Measurements from ENCODE around the gene ERBB4. TPM values are rescaled to one million over a fixed set of nuclear protein-coding genes. Genes with fewer than 3 reads are reported as not detected.

The ERBB4 gene
- total and polyA plus RNA-seq, 10 of the 15 experiments (the other 5 are each of a cell fraction or from before 2014, with no cell fraction given) = under 0.01 to 0.23 (median 0.01) TPM; not detected in 4

DNA sequence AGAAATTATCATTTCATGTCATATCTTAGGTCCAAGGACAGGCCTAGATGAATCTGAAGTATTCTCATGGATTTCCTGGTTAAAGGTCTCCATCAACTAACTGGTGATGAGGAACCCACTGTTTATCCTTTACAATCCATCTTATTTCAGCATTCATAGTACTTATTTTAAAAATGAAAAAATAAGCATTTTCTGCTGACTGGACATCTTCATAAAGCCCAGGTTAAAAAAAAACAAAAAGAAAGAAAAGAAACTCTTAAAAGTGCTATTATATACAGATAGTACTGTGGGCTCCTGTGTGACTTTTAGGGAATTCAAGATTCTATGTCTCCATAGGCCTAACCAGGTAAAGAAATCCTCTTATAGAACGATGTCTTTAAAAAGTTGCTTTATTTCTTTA is 7.1 kb downstream of the ERBB4 start:
- no peak for FAIRE-seq
- H4K20me1 ChIP-seq (ENCODE audit: control insufficient read depth, insufficient read depth) = no peaks in the 10 kb centered on the region
- no peaks in the 10 kb centered on the region for H3K79me2 ChIP-seq (ENCODE audit: control insufficient read depth, insufficient read depth, low read length)
- no peak for TF ChIP-seq POLR2A (IDR thresholded peaks at IDR 0.05; ENCODE audit: low read depth, low read length)
- TF ChIP-seq, protein P1, sequence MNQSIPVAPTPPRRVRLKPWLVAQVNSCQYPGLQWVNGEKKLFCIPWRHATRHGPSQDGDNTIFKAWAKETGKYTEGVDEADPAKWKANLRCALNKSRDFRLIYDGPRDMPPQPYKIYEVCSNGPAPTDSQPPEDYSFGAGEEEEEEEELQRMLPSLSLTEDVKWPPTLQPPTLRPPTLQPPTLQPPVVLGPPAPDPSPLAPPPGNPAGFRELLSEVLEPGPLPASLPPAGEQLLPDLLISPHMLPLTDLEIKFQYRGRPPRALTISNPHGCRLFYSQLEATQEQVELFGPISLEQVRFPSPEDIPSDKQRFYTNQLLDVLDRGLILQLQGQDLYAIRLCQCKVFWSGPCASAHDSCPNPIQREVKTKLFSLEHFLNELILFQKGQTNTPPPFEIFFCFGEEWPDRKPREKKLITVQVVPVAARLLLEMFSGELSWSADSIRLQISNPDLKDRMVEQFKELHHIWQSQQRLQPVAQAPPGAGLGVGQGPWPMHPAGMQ (IDR thresholded peaks at IDR 0.05; ENCODE audit: borderline replicate concordance) = no peak
- TF ChIP-seq, protein P2, sequence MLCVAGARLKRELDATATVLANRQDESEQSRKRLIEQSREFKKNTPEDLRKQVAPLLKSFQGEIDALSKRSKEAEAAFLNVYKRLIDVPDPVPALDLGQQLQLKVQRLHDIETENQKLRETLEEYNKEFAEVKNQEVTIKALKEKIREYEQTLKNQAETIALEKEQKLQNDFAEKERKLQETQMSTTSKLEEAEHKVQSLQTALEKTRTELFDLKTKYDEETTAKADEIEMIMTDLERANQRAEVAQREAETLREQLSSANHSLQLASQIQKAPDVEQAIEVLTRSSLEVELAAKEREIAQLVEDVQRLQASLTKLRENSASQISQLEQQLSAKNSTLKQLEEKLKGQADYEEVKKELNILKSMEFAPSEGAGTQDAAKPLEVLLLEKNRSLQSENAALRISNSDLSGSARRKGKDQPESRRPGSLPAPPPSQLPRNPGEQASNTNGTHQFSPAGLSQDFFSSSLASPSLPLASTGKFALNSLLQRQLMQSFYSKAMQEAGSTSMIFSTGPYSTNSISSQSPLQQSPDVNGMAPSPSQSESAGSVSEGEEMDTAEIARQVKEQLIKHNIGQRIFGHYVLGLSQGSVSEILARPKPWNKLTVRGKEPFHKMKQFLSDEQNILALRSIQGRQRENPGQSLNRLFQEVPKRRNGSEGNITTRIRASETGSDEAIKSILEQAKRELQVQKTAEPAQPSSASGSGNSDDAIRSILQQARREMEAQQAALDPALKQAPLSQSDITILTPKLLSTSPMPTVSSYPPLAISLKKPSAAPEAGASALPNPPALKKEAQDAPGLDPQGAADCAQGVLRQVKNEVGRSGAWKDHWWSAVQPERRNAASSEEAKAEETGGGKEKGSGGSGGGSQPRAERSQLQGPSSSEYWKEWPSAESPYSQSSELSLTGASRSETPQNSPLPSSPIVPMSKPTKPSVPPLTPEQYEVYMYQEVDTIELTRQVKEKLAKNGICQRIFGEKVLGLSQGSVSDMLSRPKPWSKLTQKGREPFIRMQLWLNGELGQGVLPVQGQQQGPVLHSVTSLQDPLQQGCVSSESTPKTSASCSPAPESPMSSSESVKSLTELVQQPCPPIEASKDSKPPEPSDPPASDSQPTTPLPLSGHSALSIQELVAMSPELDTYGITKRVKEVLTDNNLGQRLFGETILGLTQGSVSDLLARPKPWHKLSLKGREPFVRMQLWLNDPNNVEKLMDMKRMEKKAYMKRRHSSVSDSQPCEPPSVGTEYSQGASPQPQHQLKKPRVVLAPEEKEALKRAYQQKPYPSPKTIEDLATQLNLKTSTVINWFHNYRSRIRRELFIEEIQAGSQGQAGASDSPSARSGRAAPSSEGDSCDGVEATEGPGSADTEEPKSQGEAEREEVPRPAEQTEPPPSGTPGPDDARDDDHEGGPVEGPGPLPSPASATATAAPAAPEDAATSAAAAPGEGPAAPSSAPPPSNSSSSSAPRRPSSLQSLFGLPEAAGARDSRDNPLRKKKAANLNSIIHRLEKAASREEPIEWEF (IDR thresholded peaks at IDR 0.05; ENCODE audit: insufficient replicate concordance, low read depth, low read length) = no peak
- TF ChIP-seq, protein P3, sequence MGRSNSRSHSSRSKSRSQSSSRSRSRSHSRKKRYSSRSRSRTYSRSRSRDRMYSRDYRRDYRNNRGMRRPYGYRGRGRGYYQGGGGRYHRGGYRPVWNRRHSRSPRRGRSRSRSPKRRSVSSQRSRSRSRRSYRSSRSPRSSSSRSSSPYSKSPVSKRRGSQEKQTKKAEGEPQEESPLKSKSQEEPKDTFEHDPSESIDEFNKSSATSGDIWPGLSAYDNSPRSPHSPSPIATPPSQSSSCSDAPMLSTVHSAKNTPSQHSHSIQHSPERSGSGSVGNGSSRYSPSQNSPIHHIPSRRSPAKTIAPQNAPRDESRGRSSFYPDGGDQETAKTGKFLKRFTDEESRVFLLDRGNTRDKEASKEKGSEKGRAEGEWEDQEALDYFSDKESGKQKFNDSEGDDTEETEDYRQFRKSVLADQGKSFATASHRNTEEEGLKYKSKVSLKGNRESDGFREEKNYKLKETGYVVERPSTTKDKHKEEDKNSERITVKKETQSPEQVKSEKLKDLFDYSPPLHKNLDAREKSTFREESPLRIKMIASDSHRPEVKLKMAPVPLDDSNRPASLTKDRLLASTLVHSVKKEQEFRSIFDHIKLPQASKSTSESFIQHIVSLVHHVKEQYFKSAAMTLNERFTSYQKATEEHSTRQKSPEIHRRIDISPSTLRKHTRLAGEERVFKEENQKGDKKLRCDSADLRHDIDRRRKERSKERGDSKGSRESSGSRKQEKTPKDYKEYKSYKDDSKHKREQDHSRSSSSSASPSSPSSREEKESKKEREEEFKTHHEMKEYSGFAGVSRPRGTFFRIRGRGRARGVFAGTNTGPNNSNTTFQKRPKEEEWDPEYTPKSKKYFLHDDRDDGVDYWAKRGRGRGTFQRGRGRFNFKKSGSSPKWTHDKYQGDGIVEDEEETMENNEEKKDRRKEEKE (IDR thresholded peaks at IDR 0.05) = no peak
- TF ChIP-seq ZNF384 (IDR thresholded peaks at IDR 0.05; ENCODE audit: borderline replicate concordance, low read depth, low read length) = no peak
- no peak for TF ChIP-seq EGR1 (IDR thresholded peaks at IDR 0.05; ENCODE audit: borderline replicate concordance in 1 of 2, low read depth in 2 of 2, low read length in 2 of 2)
- TF ChIP-seq, protein P4, sequence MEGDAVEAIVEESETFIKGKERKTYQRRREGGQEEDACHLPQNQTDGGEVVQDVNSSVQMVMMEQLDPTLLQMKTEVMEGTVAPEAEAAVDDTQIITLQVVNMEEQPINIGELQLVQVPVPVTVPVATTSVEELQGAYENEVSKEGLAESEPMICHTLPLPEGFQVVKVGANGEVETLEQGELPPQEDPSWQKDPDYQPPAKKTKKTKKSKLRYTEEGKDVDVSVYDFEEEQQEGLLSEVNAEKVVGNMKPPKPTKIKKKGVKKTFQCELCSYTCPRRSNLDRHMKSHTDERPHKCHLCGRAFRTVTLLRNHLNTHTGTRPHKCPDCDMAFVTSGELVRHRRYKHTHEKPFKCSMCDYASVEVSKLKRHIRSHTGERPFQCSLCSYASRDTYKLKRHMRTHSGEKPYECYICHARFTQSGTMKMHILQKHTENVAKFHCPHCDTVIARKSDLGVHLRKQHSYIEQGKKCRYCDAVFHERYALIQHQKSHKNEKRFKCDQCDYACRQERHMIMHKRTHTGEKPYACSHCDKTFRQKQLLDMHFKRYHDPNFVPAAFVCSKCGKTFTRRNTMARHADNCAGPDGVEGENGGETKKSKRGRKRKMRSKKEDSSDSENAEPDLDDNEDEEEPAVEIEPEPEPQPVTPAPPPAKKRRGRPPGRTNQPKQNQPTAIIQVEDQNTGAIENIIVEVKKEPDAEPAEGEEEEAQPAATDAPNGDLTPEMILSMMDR (IDR thresholded peaks at IDR 0.05 in 2 of 3, conservative IDR thresholded peaks at IDR 0.05 in 1 of 3; ENCODE audit: control insufficient read depth in 2 of 3, extremely low read depth in 1 of 3, insufficient read depth in 1 of 3, low read depth in 3 of 3, low read length in 3 of 3) = no peak
- DNase-seq (ENCODE audit: low read depth, low spot score) = no peak
- H3K9me3 ChIP-seq (replicated peaks; ENCODE audit: control insufficient read depth, insufficient read depth, low read length) = no peaks in the 10 kb centered on the region
- peaks cover 4 to 11% of the 10 kb centered on the region in 2 experiments for H3K27me3 ChIP-seq (replicated peaks in 1 of 2; ENCODE audit: control insufficient read depth in 2 of 2, insufficient read depth in 2 of 2, low read length in 1 of 2)
- ATAC-seq = no peak
- ChIA-PET CTCF (interaction anchor here (1.9 kb wide), 1 partner anchor 10 kb away, joined by 6 read pairs; no protein-coding TSS in a partner anchor), POLR2A (no interaction called here), SMC1A (ENCODE audit: uncharacterized antibody, unreplicated experiment) (no interaction called here), RAD21 (ENCODE audit: unreplicated experiment) (no interaction called here)
- BruUV-seq (replicated peaks) = no TSS peak
- no peaks in the 10 kb centered on the region for H3K4me1 ChIP-seq (ENCODE audit: control insufficient read depth, insufficient read depth, low read length)
- intact Hi-C loops (cut with micrococcal nuclease; ENCODE audit: unreplicated experiment) (no loop called here), in situ Hi-C loops (cut with MboI) (no loop called here)
- no peak overlapping the region for H3K27ac ChIP-seq (ENCODE audit: control insufficient read depth, insufficient read depth)
- H3K4me3 ChIP-seq = no peak overlapping the region
- no peak overlapping the region for H2AFZ ChIP-seq (ENCODE audit: control insufficient read depth, low read depth, low read length)
- no peak overlapping the region for H3K4me2 ChIP-seq (ENCODE audit: control insufficient read depth, insufficient read depth)
- no peak overlapping the region for H3K9ac ChIP-seq (ENCODE audit: control insufficient read depth, insufficient read depth, low read length)
- 39% methylated on average over 1 of the region's 1 CpG for WGBS (ENCODE audit: insufficient coverage, insufficient replicate concordance, low lambda C conversion rate, missing lambda C conversion rate)
- no peaks in the 10 kb centered on the region for H3K36me3 ChIP-seq (ENCODE audit: control insufficient read depth in 2 of 2, insufficient read depth in 2 of 2, low read length in 1 of 2)
